ENCODE results near the gene PDZD4. TPM values are rescaled to one million over a fixed set of nuclear protein-coding genes. Genes with fewer than 3 reads are reported as not detected.

The PDZD4 gene
- total and polyA plus RNA-seq, 2 of the 4 experiments (the other 2 are of a cell fraction): under 0.01 to 0.38 TPM

DNA sequence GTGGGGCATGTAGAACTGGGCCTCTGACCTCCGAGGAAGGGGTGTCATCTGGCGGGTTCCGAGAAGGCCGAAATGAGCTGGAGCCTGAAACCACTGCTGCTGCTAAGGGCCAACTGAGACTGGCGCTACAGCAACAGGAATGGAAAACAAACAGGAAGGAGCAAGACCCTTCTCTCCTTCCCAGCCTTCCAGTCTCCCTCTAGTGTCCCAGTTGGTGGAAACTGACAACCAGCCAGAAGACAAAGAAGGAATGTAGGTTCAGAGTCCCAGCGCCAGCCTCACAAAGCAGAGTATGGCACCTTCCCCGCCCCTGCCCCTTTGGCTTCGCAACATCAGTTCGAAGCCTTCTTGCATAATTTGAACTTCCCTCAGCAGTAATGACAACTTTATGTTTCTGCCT lies 24.4 kb upstream of the PDZD4 start:
- ChIA-PET POLR2A (ENCODE audit: unreplicated experiment) (no interaction called here), CTCF (no interaction called here)
- no peak overlapping the region for H3K4ac ChIP-seq (ENCODE audit: low read depth, low read length)
- H3K9ac ChIP-seq (ENCODE audit: low read depth, low read length): no peak overlapping the region
- DNase-seq: no peak
- H2BK120ac ChIP-seq (ENCODE audit: low read depth, low read length): no peak overlapping the region
- dilution Hi-C loops (cut with HindIII; ENCODE audit: low sequenced_read_pairs, unreplicated experiment) (no loop called here), intact Hi-C loops (cut with micrococcal nuclease) (no loop called here), in situ Hi-C loops (cut with MboI; ENCODE audit: low sequenced_read_pairs) (no loop called here)
- H4K8ac ChIP-seq (ENCODE audit: low read depth in 2 of 2, low read length in 2 of 2): no peak overlapping the region
- H3K14ac ChIP-seq (replicated peaks; ENCODE audit: low read depth, low read length): no peak overlapping the region
- H3K4me3 ChIP-seq (ENCODE audit: insufficient read depth, low read depth, low read length): no peak overlapping the region
- H3K56ac ChIP-seq (ENCODE audit: extremely low read depth, insufficient read depth, low read length): no peak overlapping the region
- H3K4me2 ChIP-seq (ENCODE audit: low read depth, low read length): no peak overlapping the region
- H3K18ac ChIP-seq (ENCODE audit: low read depth, low read length): no peak overlapping the region
- ATAC-seq (ENCODE audit: low read depth): no peak
- 81% methylated on average over 3 of the region's 9 CpGs; no CpG with 5 or more reads in 1 of the 2 experiments for WGBS, 2 experiments (ENCODE audit: extremely low coverage in 2 of 2, insufficient read length in 1 of 2)
- no peaks in the 10 kb centered on the region for H3K79me1 ChIP-seq (ENCODE audit: low read depth in 1 of 2, low read length in 2 of 2)
- H3K23ac ChIP-seq (ENCODE audit: low read depth, low read length): no peak overlapping the region
- no peak overlapping the region for H4K5ac ChIP-seq (ENCODE audit: low read depth, low read length)
- H2AK9ac ChIP-seq (replicated peaks; ENCODE audit: low read depth, low read length, poor library complexity): no peak overlapping the region
- H3K9me1 ChIP-seq (ENCODE audit: insufficient read depth, low read length): no peaks in the 10 kb centered on the region
- no TSS peak for BruUV-seq (replicated peaks)
- no peak overlapping the region for H2BK5ac ChIP-seq (ENCODE audit: low read depth, low read length, poor library complexity, severe bottlenecking)
- peaks cover 30% of the 10 kb centered on the region for H3K27me3 ChIP-seq (ENCODE audit: control insufficient read depth, insufficient read depth, low read length)
- H4K91ac ChIP-seq (ENCODE audit: insufficient read depth, low read depth, low read length): no peak overlapping the region
- H4K20me1 ChIP-seq (ENCODE audit: insufficient read depth, low read length): no peaks in the 10 kb centered on the region
- no peak overlapping the region for H2AK5ac ChIP-seq (ENCODE audit: low read depth, low read length)
- no peak overlapping the region for H3K27ac ChIP-seq (ENCODE audit: insufficient read depth, low read length)
- H2BK15ac ChIP-seq (ENCODE audit: low read depth, low read length): no peak overlapping the region
- no peak overlapping the region for H2AFZ ChIP-seq (replicated peaks; ENCODE audit: low read length, poor library complexity)
- no peaks in the 10 kb centered on the region for H3K36me3 ChIP-seq (ENCODE audit: control insufficient read depth, insufficient read depth, low read length)
- no peak overlapping the region for H2BK20ac ChIP-seq (ENCODE audit: low read depth, low read length)
- H3K4me1 ChIP-seq (ENCODE audit: control insufficient read depth, insufficient read depth, low read length): no peaks in the 10 kb centered on the region
- TF ChIP-seq RFX5 (IDR thresholded peaks at IDR 0.05; ENCODE audit: low read depth, low read length): no peak
- no peak for TF ChIP-seq POLR2A (IDR thresholded peaks at IDR 0.05; ENCODE audit: low read depth, low read length)
- no peak for TF ChIP-seq MAFK (IDR thresholded peaks at IDR 0.05; ENCODE audit: low read depth, low read length)
- TF ChIP-seq CHD1 (IDR thresholded peaks at IDR 0.05; ENCODE audit: low read depth, low read length): no peak
- TF ChIP-seq, protein P1, sequence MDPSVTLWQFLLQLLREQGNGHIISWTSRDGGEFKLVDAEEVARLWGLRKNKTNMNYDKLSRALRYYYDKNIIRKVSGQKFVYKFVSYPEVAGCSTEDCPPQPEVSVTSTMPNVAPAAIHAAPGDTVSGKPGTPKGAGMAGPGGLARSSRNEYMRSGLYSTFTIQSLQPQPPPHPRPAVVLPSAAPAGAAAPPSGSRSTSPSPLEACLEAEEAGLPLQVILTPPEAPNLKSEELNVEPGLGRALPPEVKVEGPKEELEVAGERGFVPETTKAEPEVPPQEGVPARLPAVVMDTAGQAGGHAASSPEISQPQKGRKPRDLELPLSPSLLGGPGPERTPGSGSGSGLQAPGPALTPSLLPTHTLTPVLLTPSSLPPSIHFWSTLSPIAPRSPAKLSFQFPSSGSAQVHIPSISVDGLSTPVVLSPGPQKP (IDR thresholded peaks at IDR 0.05; ENCODE audit: borderline replicate concordance, low read depth, low read length): no peak
- TF ChIP-seq MAZ (IDR thresholded peaks at IDR 0.05; ENCODE audit: borderline replicate concordance, low read depth, low read length): no peak
- no peak for TF ChIP-seq RAD21 (IDR thresholded peaks at IDR 0.05; ENCODE audit: low read length)
- TF ChIP-seq CEBPB (IDR thresholded peaks at IDR 0.05; ENCODE audit: low read depth, low read length): no peak
- TF ChIP-seq BHLHE40 (IDR thresholded peaks at IDR 0.05; ENCODE audit: low read depth, low read length): no peak
- no peak for TF ChIP-seq FOS (IDR thresholded peaks at IDR 0.05; ENCODE audit: low read depth, low read length)
- no peak for TF ChIP-seq MXI1 (IDR thresholded peaks at IDR 0.05; ENCODE audit: borderline replicate concordance, low read depth, low read length)
- no peak for TF ChIP-seq NFE2L2 (IDR thresholded peaks at IDR 0.05; ENCODE audit: low read depth, low read length)
- TF ChIP-seq SMC3 (IDR thresholded peaks at IDR 0.05; ENCODE audit: low read depth, low read length): no peak
- TF ChIP-seq, protein P2, sequence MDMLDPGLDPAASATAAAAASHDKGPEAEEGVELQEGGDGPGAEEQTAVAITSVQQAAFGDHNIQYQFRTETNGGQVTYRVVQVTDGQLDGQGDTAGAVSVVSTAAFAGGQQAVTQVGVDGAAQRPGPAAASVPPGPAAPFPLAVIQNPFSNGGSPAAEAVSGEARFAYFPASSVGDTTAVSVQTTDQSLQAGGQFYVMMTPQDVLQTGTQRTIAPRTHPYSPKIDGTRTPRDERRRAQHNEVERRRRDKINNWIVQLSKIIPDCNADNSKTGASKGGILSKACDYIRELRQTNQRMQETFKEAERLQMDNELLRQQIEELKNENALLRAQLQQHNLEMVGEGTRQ (IDR thresholded peaks at IDR 0.05; ENCODE audit: low read depth, low read length): no peak
- TF ChIP-seq, protein P3, sequence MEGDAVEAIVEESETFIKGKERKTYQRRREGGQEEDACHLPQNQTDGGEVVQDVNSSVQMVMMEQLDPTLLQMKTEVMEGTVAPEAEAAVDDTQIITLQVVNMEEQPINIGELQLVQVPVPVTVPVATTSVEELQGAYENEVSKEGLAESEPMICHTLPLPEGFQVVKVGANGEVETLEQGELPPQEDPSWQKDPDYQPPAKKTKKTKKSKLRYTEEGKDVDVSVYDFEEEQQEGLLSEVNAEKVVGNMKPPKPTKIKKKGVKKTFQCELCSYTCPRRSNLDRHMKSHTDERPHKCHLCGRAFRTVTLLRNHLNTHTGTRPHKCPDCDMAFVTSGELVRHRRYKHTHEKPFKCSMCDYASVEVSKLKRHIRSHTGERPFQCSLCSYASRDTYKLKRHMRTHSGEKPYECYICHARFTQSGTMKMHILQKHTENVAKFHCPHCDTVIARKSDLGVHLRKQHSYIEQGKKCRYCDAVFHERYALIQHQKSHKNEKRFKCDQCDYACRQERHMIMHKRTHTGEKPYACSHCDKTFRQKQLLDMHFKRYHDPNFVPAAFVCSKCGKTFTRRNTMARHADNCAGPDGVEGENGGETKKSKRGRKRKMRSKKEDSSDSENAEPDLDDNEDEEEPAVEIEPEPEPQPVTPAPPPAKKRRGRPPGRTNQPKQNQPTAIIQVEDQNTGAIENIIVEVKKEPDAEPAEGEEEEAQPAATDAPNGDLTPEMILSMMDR (conservative IDR thresholded peaks at IDR 0.05; ENCODE audit: low read depth, low read length): no peak
- TF ChIP-seq RCOR1 (IDR thresholded peaks at IDR 0.05; ENCODE audit: insufficient replicate concordance, low read length): no peak
- peaks cover 2% of the 10 kb centered on the region for H3K9me3 ChIP-seq (ENCODE audit: control insufficient read depth, insufficient read depth, low read length)

Measured in IMR-90 (cell line).